ENCODE data around the gene TTC28. TPM values are rescaled to one million over a fixed set of nuclear protein-coding genes. Genes with fewer than 3 reads are reported as not detected.

TTC28 gene
- total RNA-seq, 5 donors from 2014 or later (not counting 1 experiment from before 2014, with no cell fraction given) = 2.3 to 7.8 (median 3.0) TPM

- Mint-ChIP-seq H3K27ac (no peak overlapping the region), H3K9me3 (no peaks in the 10 kb centered on the region), H3K4me3 (no peak overlapping the region), H3K36me3 (no peaks in the 10 kb centered on the region), H3K27me3 (peaks cover 0 to 5% of the 10 kb centered on the region in 2 donors), H3K4me1 (no peaks in the 10 kb centered on the region)
- H3K27me3 ChIP-seq (replicated peaks in 1 of 2; ENCODE audit: control insufficient read depth in 2 of 2, extremely low read depth in 1 of 2, insufficient read depth in 2 of 2, low read length in 1 of 2) = no peaks in the 10 kb centered on the region
- H3K27ac ChIP-seq (ENCODE audit: low read length) = no peak overlapping the region
- H3K4me1 ChIP-seq (ENCODE audit: control insufficient read depth in 1 of 2, extremely low read depth in 1 of 2, insufficient read depth in 2 of 2, low read length in 2 of 2) = no peaks in the 10 kb centered on the region
- ChIA-PET POLR2A (no interaction called here), CTCF (no interaction called here)
- ATAC-seq (replicated peaks in 1 of 4) = no peak
- H3K4me3 ChIP-seq (ENCODE audit: control insufficient read depth in 1 of 2, extremely low read depth in 1 of 2, low read length in 1 of 2) = no peak overlapping the region
- no peaks in the 10 kb centered on the region for H3K9me3 ChIP-seq
- 71% methylated on average over 1 of the region's 3 CpGs for WGBS (ENCODE audit: insufficient coverage)
- H3K36me3 ChIP-seq (ENCODE audit: control insufficient read depth in 2 of 2, extremely low read depth in 1 of 2, insufficient read depth in 1 of 2, low read length in 1 of 2) = no peaks in the 10 kb centered on the region
- DNase-seq = no peak
Measured at GRCh38 chr22:28329186-28330073, 350.2 kb downstream of the TTC28 start.

DNA sequence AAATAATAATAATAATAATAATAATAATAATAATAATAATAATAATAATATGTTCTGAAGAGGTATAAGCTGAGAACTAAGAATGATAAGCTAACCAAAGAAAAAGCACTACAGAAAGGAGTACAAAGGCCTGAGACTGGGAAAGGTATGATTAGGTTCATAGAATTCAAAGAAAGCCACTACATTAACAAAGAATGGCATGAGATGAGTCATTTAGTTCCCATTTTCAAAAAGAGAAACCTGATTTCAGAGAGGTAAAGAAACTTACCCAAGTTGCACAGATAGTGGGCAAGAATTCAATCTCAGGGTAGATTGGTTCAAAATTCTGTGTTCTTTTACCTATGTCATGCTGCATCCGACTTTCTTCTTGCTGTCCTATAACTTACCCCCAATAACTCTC is 350.9 kb downstream of the TTC28 start:
- DNase-seq = no peak
- H3K36me3 Mint-ChIP-seq = no peaks in the 10 kb centered on the region
- no peak overlapping the region for H3K4me3 ChIP-seq (ENCODE audit: control insufficient read depth in 1 of 2, extremely low read depth in 1 of 2, low read length in 1 of 2)
- H3K36me3 ChIP-seq (ENCODE audit: control insufficient read depth in 2 of 2, extremely low read depth in 1 of 2, insufficient read depth in 1 of 2, low read length in 1 of 2) = no peaks in the 10 kb centered on the region
- ChIA-PET POLR2A (no interaction called here), CTCF (no interaction called here)
- H3K4me1 Mint-ChIP-seq = no peaks in the 10 kb centered on the region
- ATAC-seq (replicated peaks in 1 of 4) = no peak
- no peak overlapping the region for H3K27ac ChIP-seq (ENCODE audit: low read length)
- H3K27ac Mint-ChIP-seq = no peak overlapping the region
- H3K4me1 ChIP-seq (ENCODE audit: control insufficient read depth in 1 of 2, extremely low read depth in 1 of 2, insufficient read depth in 2 of 2, low read length in 2 of 2) = no peaks in the 10 kb centered on the region
- no peaks in the 10 kb centered on the region for H3K27me3 ChIP-seq (replicated peaks in 1 of 2; ENCODE audit: control insufficient read depth in 2 of 2, extremely low read depth in 1 of 2, insufficient read depth in 2 of 2, low read length in 1 of 2)
- WGBS (ENCODE audit: insufficient coverage) = no CpG with 5 or more reads among the region's 1 CpG
- H3K4me3 Mint-ChIP-seq = no peak overlapping the region
- no peaks in the 10 kb centered on the region for H3K9me3 ChIP-seq
- no peaks in the 10 kb centered on the region for H3K9me3 Mint-ChIP-seq
- peaks cover 0 to 4% of the 10 kb centered on the region in 2 donors for H3K27me3 Mint-ChIP-seq

- H3K27ac ChIP-seq (ENCODE audit: low read length) = no peak overlapping the region
- H3K36me3 ChIP-seq (ENCODE audit: control insufficient read depth in 2 of 2, extremely low read depth in 1 of 2, insufficient read depth in 1 of 2, low read length in 1 of 2) = no peaks in the 10 kb centered on the region
- H3K27me3 ChIP-seq (replicated peaks in 1 of 2; ENCODE audit: control insufficient read depth in 2 of 2, extremely low read depth in 1 of 2, insufficient read depth in 2 of 2, low read length in 1 of 2) = no peaks in the 10 kb centered on the region
- Mint-ChIP-seq H3K27ac (no peak overlapping the region), H3K36me3 (no peaks in the 10 kb centered on the region), H3K4me1 (no peaks in the 10 kb centered on the region), H3K27me3 (peaks cover 4 to 10% of the 10 kb centered on the region in 2 donors), H3K4me3 (no peak overlapping the region), H3K9me3 (no peaks in the 10 kb centered on the region)
- no peak for DNase-seq
- no peak for ATAC-seq (replicated peaks in 1 of 4)
- WGBS (ENCODE audit: insufficient coverage) = 100% methylated on average over 2 of the region's 4 CpGs
- no peak overlapping the region for H3K4me3 ChIP-seq (ENCODE audit: control insufficient read depth in 1 of 2, extremely low read depth in 1 of 2, low read length in 1 of 2)
- H3K9me3 ChIP-seq = no peaks in the 10 kb centered on the region
- POLR2A ChIA-PET = no interaction called here
- H3K4me1 ChIP-seq (ENCODE audit: control insufficient read depth in 1 of 2, extremely low read depth in 1 of 2, insufficient read depth in 2 of 2, low read length in 2 of 2) = no peaks in the 10 kb centered on the region
- CTCF ChIA-PET = no interaction called here
Measured at GRCh38 chr22:28316014-28316413, 363.6 kb downstream of the TTC28 start.

DNA sequence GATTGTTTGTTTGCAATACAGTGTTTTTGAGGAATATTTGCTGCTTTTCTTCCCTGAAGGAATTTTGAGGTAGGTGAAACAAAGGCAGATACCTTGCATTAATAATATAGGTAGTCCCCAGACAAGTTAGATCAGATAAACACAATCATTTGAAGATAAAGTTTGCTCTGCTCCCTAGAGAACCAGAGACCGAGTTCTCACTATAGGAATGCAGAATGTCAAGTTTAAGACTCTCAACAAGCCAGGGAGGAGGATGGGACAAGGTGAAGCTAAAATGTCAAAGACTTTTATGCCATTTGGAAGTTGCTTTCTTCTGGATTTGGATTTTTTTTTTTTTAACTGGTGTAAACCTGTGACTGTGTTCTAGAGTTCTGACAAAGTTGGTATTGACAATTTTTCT is 364.7 kb downstream of the TTC28 start:
- H3K9me3 ChIP-seq = no peaks in the 10 kb centered on the region
- H3K4me1 ChIP-seq (ENCODE audit: control insufficient read depth in 1 of 2, extremely low read depth in 1 of 2, insufficient read depth in 2 of 2, low read length in 2 of 2) = no peaks in the 10 kb centered on the region
- H3K4me3 ChIP-seq (ENCODE audit: control insufficient read depth in 1 of 2, extremely low read depth in 1 of 2, low read length in 1 of 2) = no peak overlapping the region
- H3K4me3 Mint-ChIP-seq = no peak overlapping the region
- CTCF ChIA-PET = no interaction called here
- no peaks in the 10 kb centered on the region for H3K9me3 Mint-ChIP-seq
- no peaks in the 10 kb centered on the region for H3K27me3 ChIP-seq (replicated peaks in 1 of 2; ENCODE audit: control insufficient read depth in 2 of 2, extremely low read depth in 1 of 2, insufficient read depth in 2 of 2, low read length in 1 of 2)
- no peak overlapping the region for H3K27ac Mint-ChIP-seq
- POLR2A ChIA-PET = no interaction called here
- no peaks in the 10 kb centered on the region for H3K4me1 Mint-ChIP-seq
- no peaks in the 10 kb centered on the region for H3K36me3 ChIP-seq (ENCODE audit: control insufficient read depth in 2 of 2, extremely low read depth in 1 of 2, insufficient read depth in 1 of 2, low read length in 1 of 2)
- H3K27ac ChIP-seq (ENCODE audit: low read length) = no peak overlapping the region
- H3K36me3 Mint-ChIP-seq = no peaks in the 10 kb centered on the region
- ATAC-seq (replicated peaks in 1 of 4) (no peak), DNase-seq (no peak)
- peaks cover 4 to 10% of the 10 kb centered on the region in 2 donors for H3K27me3 Mint-ChIP-seq
- whole genome bisulfite sequencing (ENCODE audit: insufficient coverage) = 89% methylated on average over 1 of the region's 1 CpG

DNA sequence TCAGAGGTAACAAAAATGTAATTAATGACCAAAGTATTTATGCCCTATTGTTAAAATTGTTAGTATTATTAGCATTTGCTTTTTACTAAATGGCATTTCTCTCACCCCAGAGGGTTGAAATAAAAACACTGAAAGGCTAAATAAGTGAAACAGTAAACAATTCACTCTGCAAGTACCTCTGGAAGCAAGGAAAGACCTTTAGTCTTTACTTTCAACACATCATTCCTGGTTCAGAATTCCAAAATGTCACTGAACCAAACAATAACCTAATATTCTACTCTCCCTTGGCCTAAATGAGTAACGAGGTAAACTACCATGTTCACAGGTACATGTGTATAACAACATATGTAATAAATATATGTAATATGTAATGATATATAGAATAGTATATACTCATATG is 369.3 kb downstream of the TTC28 start:
- no peak overlapping the region for H3K4me3 ChIP-seq (ENCODE audit: control insufficient read depth in 1 of 2, extremely low read depth in 1 of 2, low read length in 1 of 2)
- H3K36me3 ChIP-seq (ENCODE audit: control insufficient read depth in 2 of 2, extremely low read depth in 1 of 2, insufficient read depth in 1 of 2, low read length in 1 of 2) = no peaks in the 10 kb centered on the region
- H3K36me3 Mint-ChIP-seq = no peaks in the 10 kb centered on the region
- no peak overlapping the region for H3K4me3 Mint-ChIP-seq
- POLR2A ChIA-PET = no interaction called here
- WGBS (ENCODE audit: insufficient coverage) = no CpG with 5 or more reads among the region's 1 CpG
- H3K4me1 Mint-ChIP-seq = no peaks in the 10 kb centered on the region
- no peaks in the 10 kb centered on the region for H3K4me1 ChIP-seq (ENCODE audit: control insufficient read depth in 1 of 2, extremely low read depth in 1 of 2, insufficient read depth in 2 of 2, low read length in 2 of 2)
- no peaks in the 10 kb centered on the region for H3K9me3 Mint-ChIP-seq
- H3K27ac ChIP-seq (ENCODE audit: low read length) = no peak overlapping the region
- no peak for ATAC-seq (replicated peaks in 1 of 4)
- no peak for DNase-seq
- H3K27me3 Mint-ChIP-seq = peaks cover 4 to 7% of the 10 kb centered on the region in 2 donors
- CTCF ChIA-PET = no interaction called here
- H3K27ac Mint-ChIP-seq = no peak overlapping the region
- H3K27me3 ChIP-seq (replicated peaks in 1 of 2; ENCODE audit: control insufficient read depth in 2 of 2, extremely low read depth in 1 of 2, insufficient read depth in 2 of 2, low read length in 1 of 2) = no peaks in the 10 kb centered on the region
- no peaks in the 10 kb centered on the region for H3K9me3 ChIP-seq

GRCh38 chr22:28299753-28300152 is 379.9 kb downstream of the TTC28 start:
- H3K36me3 ChIP-seq (ENCODE audit: control insufficient read depth in 2 of 2, extremely low read depth in 1 of 2, insufficient read depth in 1 of 2, low read length in 1 of 2) = no peaks in the 10 kb centered on the region
- DNase-seq = no peak
- Mint-ChIP-seq H3K4me1 (peaks cover 0 to 6% (median 0%) of the 10 kb centered on the region in 3 donors), H3K36me3 (no peaks in the 10 kb centered on the region), H3K9me3 (no peaks in the 10 kb centered on the region), H3K27me3 (peaks cover 0 to 3% of the 10 kb centered on the region in 2 donors), H3K27ac (no peak overlapping the region), H3K4me3 (no peak overlapping the region)
- no peaks in the 10 kb centered on the region for H3K4me1 ChIP-seq (ENCODE audit: control insufficient read depth in 1 of 2, extremely low read depth in 1 of 2, insufficient read depth in 2 of 2, low read length in 2 of 2)
- no peaks in the 10 kb centered on the region for H3K9me3 ChIP-seq
- H3K27me3 ChIP-seq (replicated peaks in 1 of 2; ENCODE audit: control insufficient read depth in 2 of 2, extremely low read depth in 1 of 2, insufficient read depth in 2 of 2, low read length in 1 of 2) = no peaks in the 10 kb centered on the region
- H3K4me3 ChIP-seq (ENCODE audit: control insufficient read depth in 1 of 2, extremely low read depth in 1 of 2, low read length in 1 of 2) = no peak overlapping the region
- 60% methylated on average over 1 of the region's 2 CpGs for WGBS (ENCODE audit: insufficient coverage)
- no peak for ATAC-seq (replicated peaks in 1 of 4)
- POLR2A ChIA-PET = no interaction called here
- H3K27ac ChIP-seq (ENCODE audit: low read length) = no peak overlapping the region
- CTCF ChIA-PET = no interaction called here

Data from T-cell (primary cell).